ENCODE data around the gene SLC35F6. TPM values are rescaled to one million over a fixed set of nuclear protein-coding genes. Genes with fewer than 3 reads are reported as not detected.
"Not testable (repeated sequence)": the region's sequence is repeated elsewhere in the genome, so short reads cannot be mapped to it uniquely, and the experiment has no call there.

Gene SLC35F6
- total and polyA plus RNA-seq, 9 of the 15 experiments (the other 6 are each of a cell fraction or from before 2014, with no cell fraction given), result 11.9 to 47.3 (median 22.5) TPM

- WGBS (ENCODE audit: insufficient coverage, low coverage, missing lambda C conversion rate), result 71% methylated on average over 3 of the region's 3 CpGs
- H3K79me2 ChIP-seq (ENCODE audit: control insufficient read depth, insufficient read depth, low read length), result peaks cover 42% of the 10 kb centered on the region
- no peak overlapping the region for H3K27ac ChIP-seq (ENCODE audit: extremely low read depth, low read depth, low read length)
- no peaks in the 10 kb centered on the region; the same call in 1 of the 2 replicates for H4K20me1 ChIP-seq (replicated peaks; ENCODE audit: control insufficient read depth, insufficient read depth, low read length)
- H3K36me3 ChIP-seq (ENCODE audit: control insufficient read depth, insufficient read depth, low read length), result peaks cover 84% of the 10 kb centered on the region
- no peaks in the 10 kb centered on the region for H3K27me3 ChIP-seq (ENCODE audit: control insufficient read depth in 2 of 2, insufficient read depth in 2 of 2, low read length in 2 of 2)
- ChIA-PET POLR2A (interaction anchor here (1.8 kb wide), 1 partner anchor 20 kb away, joined by 7 read pairs; no protein-coding TSS in a partner anchor), CTCF (ENCODE audit: low intra/inter-chr PET ratio) (no interaction called here)
- H3K4me3 ChIP-seq, result no peak overlapping the region
- H3K9me3 ChIP-seq (replicated peaks; ENCODE audit: control insufficient read depth, insufficient read depth, low read depth, low read length), result no peaks in the 10 kb centered on the region
- ATAC-seq (no peak), FAIRE-seq (no peak), DNase-seq (ENCODE audit: extremely low read depth in 1 of 4, low spot score in 3 of 4) (no peak)
- intact Hi-C loops (cut with micrococcal nuclease) (no loop called here), in situ Hi-C loops (cut with MboI) (no loop called here)
- H3K9me1 ChIP-seq (ENCODE audit: control insufficient read depth, insufficient read depth, low read length), result no peaks in the 10 kb centered on the region
- H3K4me2 ChIP-seq (ENCODE audit: insufficient read depth, low read length), result no peak overlapping the region
- H3K9ac ChIP-seq (ENCODE audit: insufficient read depth in 1 of 2, low read depth in 2 of 2, low read length in 2 of 2), result no peak overlapping the region
- H3K4me1 ChIP-seq (replicated peaks in 1 of 2; ENCODE audit: control insufficient read depth in 2 of 2, insufficient read depth in 2 of 2, low read length in 2 of 2), result peaks cover 0 to 7% of the 10 kb centered on the region in 2 experiments; a peak in 4 of 5 replicates
- no TSS peak for BruUV-seq (replicated peaks)
- TF ChIP-seq PHB2 (IDR thresholded peaks at IDR 0.05; ENCODE audit: low read depth) (no peak), ZNF445 (CRISPR knock-in tag; IDR thresholded peaks at IDR 0.05; ENCODE audit: low read depth) (no peak), ZNF280B (CRISPR knock-in tag; IDR thresholded peaks at IDR 0.05) (no peak)
- H2AFZ ChIP-seq (ENCODE audit: low read depth, low read length), result no peak overlapping the region
These were observed 28.6 kb downstream of the SLC35F6 start for GRCh38 chr2:26792720-26793119.

- Histone ChIP-seq H3K36me3 (ENCODE audit: control insufficient read depth, insufficient read depth, low read length) (peaks cover 82% of the 10 kb centered on the region), H3K79me2 (ENCODE audit: control insufficient read depth, insufficient read depth, low read length) (peaks cover 34% of the 10 kb centered on the region), H3K9ac (ENCODE audit: insufficient read depth in 1 of 2, low read depth in 2 of 2, low read length in 2 of 2) (no peak overlapping the region), H3K27ac (ENCODE audit: extremely low read depth, low read depth, low read length) (no peak overlapping the region), H3K4me1 (replicated peaks in 1 of 2; ENCODE audit: control insufficient read depth in 2 of 2, insufficient read depth in 2 of 2, low read length in 2 of 2) (no peaks in the 10 kb centered on the region; a peak in 3 of 5 replicates), H3K9me3 (replicated peaks; ENCODE audit: control insufficient read depth, insufficient read depth, low read depth, low read length) (no peaks in the 10 kb centered on the region), H3K27me3 (ENCODE audit: control insufficient read depth in 2 of 2, insufficient read depth in 2 of 2, low read length in 2 of 2) (no peaks in the 10 kb centered on the region), H3K9me1 (ENCODE audit: control insufficient read depth, insufficient read depth, low read length) (no peaks in the 10 kb centered on the region), H2AFZ (ENCODE audit: low read depth, low read length) (no peak overlapping the region), H4K20me1 (replicated peaks; ENCODE audit: control insufficient read depth, insufficient read depth, low read length) (no peaks in the 10 kb centered on the region; the same call in 1 of the 2 replicates), H3K4me2 (ENCODE audit: insufficient read depth, low read length) (no peak overlapping the region), H3K4me3 (no peak overlapping the region)
- FAIRE-seq, result no peak
- ChIA-PET POLR2A (interaction anchor here (1.8 kb wide), 1 partner anchor 21 kb away, joined by 7 read pairs; no protein-coding TSS in a partner anchor), CTCF (ENCODE audit: low intra/inter-chr PET ratio) (no interaction called here)
- in situ Hi-C loops (cut with MboI) (no loop called here), intact Hi-C loops (cut with micrococcal nuclease) (no loop called here)
- no TSS peak for BruUV-seq (replicated peaks)
- no peak for DNase-seq (ENCODE audit: extremely low read depth in 1 of 4, low spot score in 3 of 4)
- ATAC-seq, result no peak
- 94% methylated on average over 3 of the region's 3 CpGs for WGBS (ENCODE audit: insufficient coverage, low coverage, missing lambda C conversion rate)
- TF ChIP-seq DACH1 (IDR thresholded peaks at IDR 0.05; ENCODE audit: partially characterized antibody) (peak; percentile 59), CEBPG (CRISPR knock-in tag; IDR thresholded peaks at IDR 0.05) (no peak), CEBPG (tag; conservative IDR thresholded peaks at IDR 0.05 in 1 of 2, IDR thresholded peaks at IDR 0.05 in 1 of 2) (no peak)
These were observed 29.4 kb downstream of the SLC35F6 start for GRCh38 chr2:26793518-26793917.

- H3K9me1 ChIP-seq (ENCODE audit: control insufficient read depth, insufficient read depth, low read length); ATAC-seq; BruUV-seq (replicated peaks); H3K4me1 ChIP-seq (replicated peaks in 1 of 2; ENCODE audit: control insufficient read depth in 2 of 2, insufficient read depth in 2 of 2, low read length in 2 of 2); H4K20me1 ChIP-seq (replicated peaks; ENCODE audit: control insufficient read depth, insufficient read depth, low read length); H2AFZ ChIP-seq (ENCODE audit: low read depth, low read length); H3K27me3 ChIP-seq (ENCODE audit: control insufficient read depth in 2 of 2, insufficient read depth in 2 of 2, low read length in 2 of 2); H3K9ac ChIP-seq (ENCODE audit: insufficient read depth in 1 of 2, low read depth in 2 of 2, low read length in 2 of 2); H3K27ac ChIP-seq (ENCODE audit: extremely low read depth, low read depth, low read length); DNase-seq (ENCODE audit: extremely low read depth in 1 of 4, low spot score in 3 of 4); H3K4me2 ChIP-seq (ENCODE audit: insufficient read depth, low read length); POLR2A ChIA-PET; CTCF ChIA-PET (ENCODE audit: low intra/inter-chr PET ratio); FAIRE-seq; H3K9me3 ChIP-seq (replicated peaks; ENCODE audit: control insufficient read depth, insufficient read depth, low read depth, low read length); intact Hi-C loops (cut with micrococcal nuclease); in situ Hi-C loops (cut with MboI); H3K4me3 ChIP-seq: not testable (repeated sequence)
- peaks cover 70% of the 10 kb centered on the region for H3K36me3 ChIP-seq (ENCODE audit: control insufficient read depth, insufficient read depth, low read length)
- WGBS (ENCODE audit: insufficient coverage, low coverage, missing lambda C conversion rate), result 85% methylated on average over 9 of the region's 17 CpGs
- H3K79me2 ChIP-seq (ENCODE audit: control insufficient read depth, insufficient read depth, low read length), result peaks cover 18% of the 10 kb centered on the region
These were observed 31.1 kb downstream of the SLC35F6 start for GRCh38 chr2:26795135-26795534.

All from K562 (cell line).